CD14-positive monocyte (primary cell): ENCODE results near the gene RBM10. TPM values are rescaled to one million over a fixed set of nuclear protein-coding genes. Genes with fewer than 3 reads are reported as not detected.
A peak's percentile ranks its signal among the peaks of the same experiment; 100 is the strongest.

Experiments
- DNase-seq, 3 donors: peaks; one replicate each; pipeline ENCODE4 v3.0.0-alpha.2; 2011 to 2022
- H2AFZ ChIP-seq: 2 replicates; pipeline ENCODE4 v1.6.0; 2012; ENCODE audit warnings: mild to moderate bottlenecking, low read depth, low read length, inconsistent platforms; ENCODE audit not compliant: insufficient read depth, poor library complexity, severe bottlenecking
- H3K27ac ChIP-seq, 2 donors: 1 replicate in 1 of 2; 2 replicates in 1 of 2; pipeline ENCODE4 v1.5.1; 2012 to 2013; ENCODE audit warnings: low read length in 2 of 2, control low read depth in 1 of 2, inconsistent platforms in 1 of 2, low read depth in 1 of 2, mild to moderate bottlenecking in 1 of 2
- H3K27me3 ChIP-seq, 2 donors: one replicate each; pipeline versions ENCODE4 v1.6.0 to v1.6.1; 2011 to 2013; ENCODE audit warnings: low read length in 2 of 2; ENCODE audit not compliant: control insufficient read depth in 2 of 2, insufficient read depth in 2 of 2
- H3K36me3 ChIP-seq, 2 donors: replicated peaks in 1 of 2; 1 replicate in 1 of 2; 2 replicates in 1 of 2; pipeline versions ENCODE4 v1.5.1 to v1.6.1; 2012 to 2013; ENCODE audit warnings: low read length in 2 of 2, control low read depth in 1 of 2, inconsistent platforms in 1 of 2, mild to moderate bottlenecking in 1 of 2; ENCODE audit not compliant: insufficient read depth in 2 of 2, control insufficient read depth in 1 of 2
- H3K4me1 ChIP-seq, 2 donors: 1 replicate in 1 of 2; 2 replicates in 1 of 2; pipeline versions ENCODE4 v1.5.1 to v1.6.1; 2012 to 2013; ENCODE audit warnings: low read length in 2 of 2, control low read depth in 1 of 2, inconsistent platforms in 1 of 2, mild to moderate bottlenecking in 1 of 2, moderate library complexity in 1 of 2; ENCODE audit not compliant: insufficient read depth in 2 of 2, control insufficient read depth in 1 of 2
- H3K4me2 ChIP-seq: replicated peaks from 2 replicates; pipeline ENCODE3; 2012; ENCODE audit warnings: low read length, moderate library complexity, mild to moderate bottlenecking; ENCODE audit not compliant: poor library complexity, severe bottlenecking; ENCODE audit errors: extremely low read depth
- H3K4me3 ChIP-seq, 3 experiments: fragments of 200-600 bp in 1 of 3; sonication (generic) in 1 of 3; replicated peaks in 1 of 3; 1 replicate in 2 of 3; 2 replicates in 1 of 3; pipeline ENCODE4 v1.5.1; 2011 to 2013; ENCODE audit warnings: low read length in 3 of 3, mild to moderate bottlenecking in 3 of 3, control low read depth in 2 of 3, low read depth in 2 of 3, inconsistent platforms in 1 of 3, moderate library complexity in 1 of 3
- H3K79me2 ChIP-seq: 2 replicates; pipeline ENCODE4 v1.6.0; 2012; ENCODE audit warnings: mild to moderate bottlenecking, control low read depth, inconsistent platforms, low read length, moderate library complexity; ENCODE audit not compliant: insufficient read depth
- H3K9ac ChIP-seq: 2 replicates; pipeline ENCODE4 v1.6.0; 2017; ENCODE audit warnings: low read length, mild to moderate bottlenecking; ENCODE audit not compliant: insufficient read depth, poor library complexity, severe bottlenecking
- H3K9me3 ChIP-seq, 2 donors: replicated peaks in 1 of 2; 1 replicate in 1 of 2; 2 replicates in 1 of 2; pipeline versions ENCODE4 v1.5.1 to v1.6.1; 2012 to 2013; ENCODE audit warnings: low read length in 2 of 2, control low read depth in 1 of 2; ENCODE audit not compliant: control insufficient read depth in 1 of 2, insufficient read depth in 1 of 2
- H4K20me1 ChIP-seq: 2 replicates; pipeline ENCODE4 v1.6.0; 2012; ENCODE audit warnings: mild to moderate bottlenecking, low read length, control low read depth, moderate library complexity; ENCODE audit not compliant: insufficient read depth
- H3K27ac Mint-ChIP-seq, 7 donors: one replicate each; pipeline ENCODE4 v1.8.0; 2020; ENCODE audit warnings: mild to moderate bottlenecking in 7 of 7, mixed read lengths in 7 of 7, moderate library complexity in 6 of 7, inconsistent platforms in 2 of 7
- H3K27me3 Mint-ChIP-seq, 3 donors: one replicate each; pipeline ENCODE4 v1.8.0; 2021 to 2022; ENCODE audit warnings: low read depth in 3 of 3, mild to moderate bottlenecking in 3 of 3, mixed read lengths in 3 of 3, moderate library complexity in 3 of 3, inconsistent platforms in 1 of 3
- H3K36me3 Mint-ChIP-seq, 2 donors: one replicate each; pipeline ENCODE4 v1.8.0; 2020; ENCODE audit warnings: mixed read lengths in 2 of 2, inconsistent platforms in 1 of 2, mild to moderate bottlenecking in 1 of 2
- H3K4me1 Mint-ChIP-seq: one replicate; pipeline ENCODE4 v1.8.0; 2020; ENCODE audit warnings: mild to moderate bottlenecking, mixed read lengths
- H3K4me3 Mint-ChIP-seq, 2 donors: one replicate each; pipeline ENCODE4 v1.8.0; 2020; ENCODE audit warnings: mild to moderate bottlenecking in 2 of 2, mixed read lengths in 2 of 2, moderate library complexity in 1 of 2
- H3K9me3 Mint-ChIP-seq, 7 donors: one replicate each; pipeline ENCODE4 v1.8.0; 2020 to 2022; ENCODE audit warnings: mixed read lengths in 7 of 7, mild to moderate bottlenecking in 6 of 7, moderate library complexity in 6 of 7, inconsistent platforms in 2 of 7
- CTCF ChIP-seq: fragments of 200-600 bp; IDR thresholded peaks from one replicate; pipeline ENCODE4 v1.8.0; 2022; ENCODE audit warnings: antibody characterized with exemption, mild to moderate bottlenecking
- WGBS: methylation state at CpG from one replicate; pipeline ENCODE4 v1.1.5; 2013; ENCODE audit warnings: missing lambda C conversion rate; ENCODE audit not compliant: insufficient coverage; 5-methylcytosine and 5-hydroxymethylcytosine counted together
- intact Hi-C, 2 donors: fragments of 100-400 bp; cut with micrococcal nuclease; formaldehyde crosslinking; loops; one replicate each; pipeline versions ENCODE4 v1.15.0 to v1.15.1; 2023
- polyA plus RNA-seq, 3 donors: library from polyadenylated mRNA; depleted of rRNA in 1 of 3; unstranded in 2 of 3; stranded (reverse) in 1 of 3; fragments of 300-500 nt in 2 of 3; fragments of >200 nt in 1 of 3; fragmentation: Illumina TruSeq in 2 of 3; gene quantifications; 1 replicate in 2 of 3; 2 replicates in 1 of 3; pipeline ENCODE4 v1.2.3, GENCODE V29; 2012 to 2021

Gene RBM10
- polyA plus RNA-seq, 3 donors: 7.3 to 29.4 (median 14.0) TPM

GRCh38 chrX:47146121-47146935 lies 1.3 kb downstream of the RBM10 start:
- Histone ChIP-seq H3K27me3 (no peaks in the 10 kb centered on the region), H3K9me3 (no peaks in the 10 kb centered on the region), H3K9ac (peak overlapping the region; percentile 88), H3K4me1 (peaks cover 23 to 27% of the 10 kb centered on the region in 2 donors), H3K4me2 (peak overlapping the region; percentile 77), H3K79me2 (peaks cover 79% of the 10 kb centered on the region), H3K36me3 (peaks cover 9 to 25% of the 10 kb centered on the region in 2 donors), H4K20me1 (peaks cover 28% of the 10 kb centered on the region), H3K27ac (peak overlapping the region in 1 of 2 donors; percentile 94), H3K4me3 (peak overlapping the region; percentile 48 to 82 (median 76)), H2AFZ (no peak overlapping the region)
- WGBS: 8% methylated on average over 5 of the region's 10 CpGs
- TF ChIP-seq CTCF: no peak
- Mint-ChIP-seq H3K27ac (peak overlapping the region; percentile 72 to 99 (median 97)), H3K9me3 (peaks cover 0 to 27% (median 15%) of the 10 kb centered on the region in 7 donors), H3K4me1 (peaks cover 28% of the 10 kb centered on the region), H3K4me3 (peak overlapping the region; percentile 93 to 95), H3K27me3 (peaks cover 0 to 24% (median 0%) of the 10 kb centered on the region in 3 donors), H3K36me3 (peaks cover 11 to 25% of the 10 kb centered on the region in 2 donors)
- intact Hi-C loops: no loop called here
- DNase-seq: peak in 1 of 3 donors; percentile 29

- Mint-ChIP-seq H3K27me3 (peaks cover 0 to 23% (median 0%) of the 10 kb centered on the region in 3 donors), H3K4me3 (peak overlapping the region in 1 of 2 donors; percentile 39), H3K36me3 (peaks cover 5 to 23% of the 10 kb centered on the region in 2 donors), H3K27ac (peak overlapping the region in 3 of 7 donors; percentile 46 to 98 (median 50)), H3K4me1 (peaks cover 28% of the 10 kb centered on the region), H3K9me3 (peaks cover 0 to 27% (median 15%) of the 10 kb centered on the region in 7 donors)
- Histone ChIP-seq H3K4me1 (peaks cover 23 to 27% of the 10 kb centered on the region in 2 donors), H3K36me3 (peaks cover 6 to 25% of the 10 kb centered on the region in 2 donors), H3K4me2 (peak overlapping the region; percentile 77), H3K27ac (peak overlapping the region in 1 of 2 donors; percentile 20), H3K27me3 (no peaks in the 10 kb centered on the region), H3K4me3 (peak overlapping the region in 1 of 3 experiments; percentile 82), H2AFZ (no peak overlapping the region), H3K9ac (no peak overlapping the region), H3K79me2 (peaks cover 86% of the 10 kb centered on the region), H3K9me3 (no peaks in the 10 kb centered on the region), H4K20me1 (peaks cover 31% of the 10 kb centered on the region)
- TF ChIP-seq CTCF: no peak
- intact Hi-C loops: no loop called here
- no peak for DNase-seq
- WGBS: 96% methylated on average over 4 of the region's 12 CpGs
These were observed 2.2 kb downstream of the RBM10 start for GRCh38 chrX:47146936-47147859.
